OCI-LY1 (cell line): ENCODE results near the gene KRTAP9-4.

Source experiments
- H2AFZ ChIP-seq: fragments of 200-600 bp; sonication (generic), shearing (Covaris generic); 2 replicates; pipeline ENCODE4 v1.6.0; 2014; ENCODE audit warnings: antibody characterized with exemption, mild to moderate bottlenecking, low read length
- H3F3A ChIP-seq: fragments of 200-600 bp; sonication (generic), shearing (Covaris generic); 2 replicates; pipeline ENCODE4 v1.6.0; 2014; ENCODE audit warnings: mild to moderate bottlenecking, antibody characterized with exemption, low read length, moderate library complexity; ENCODE audit not compliant: insufficient read depth
- H3K27ac ChIP-seq: fragments of 200-600 bp; sonication (generic); 2 replicates; pipeline ENCODE4 v1.5.1; 2014; ENCODE audit warnings: low read length, mixed run types, mild to moderate bottlenecking, low read depth; ENCODE audit not compliant: poor library complexity, severe bottlenecking
- H3K27me3 ChIP-seq: fragments of 200-600 bp; sonication (generic); 2 replicates; pipeline ENCODE4 v1.6.0; 2014; ENCODE audit warnings: antibody characterized with exemption, mild to moderate bottlenecking, low read length, moderate library complexity; ENCODE audit not compliant: insufficient read depth
- H3K36me3 ChIP-seq: fragments of 200-600 bp; sonication (generic); 2 replicates; pipeline ENCODE4 v1.6.1; 2014; ENCODE audit warnings: mild to moderate bottlenecking, antibody characterized with exemption, low read length, moderate library complexity, mixed read lengths; ENCODE audit not compliant: insufficient read depth
- H3K4me1 ChIP-seq: fragments of 200-600 bp; sonication (generic); 2 replicates; pipeline ENCODE4 v1.5.1; 2014; ENCODE audit warnings: mild to moderate bottlenecking, low read length, moderate library complexity; ENCODE audit not compliant: insufficient read depth, severe bottlenecking
- H3K4me2 ChIP-seq: fragments of 200-600 bp; sonication (generic), shearing (Covaris generic); 2 replicates; pipeline ENCODE4 v1.6.1; 2014; ENCODE audit warnings: low read length
- H3K4me3 ChIP-seq: fragments of 200-600 bp; sonication (generic); 2 replicates; pipeline ENCODE4 v1.5.1; 2014; ENCODE audit warnings: low read length, low read depth, mild to moderate bottlenecking, mixed read lengths; ENCODE audit not compliant: poor library complexity, severe bottlenecking
- H3K79me2 ChIP-seq: fragments of 200-600 bp; shearing (Covaris generic); 2 replicates; pipeline ENCODE4 v1.6.1; 2016; ENCODE audit warnings: mixed run types, low read length, mixed read lengths; ENCODE audit not compliant: insufficient read depth
- H3K9ac ChIP-seq: fragments of 200-600 bp; sonication (generic), shearing (Covaris generic); 2 replicates; pipeline ENCODE4 v1.6.1; 2014; ENCODE audit warnings: mild to moderate bottlenecking, low read length, mixed read lengths
- H3K9me2 ChIP-seq: fragments of 200-600 bp; sonication (generic), shearing (Covaris generic); 2 replicates; pipeline ENCODE4 v1.6.1; 2014; ENCODE audit warnings: low read depth, mild to moderate bottlenecking, low read length, mixed read lengths
- H3K9me3 ChIP-seq: fragments of 200-600 bp; shearing (Covaris generic); 2 replicates; pipeline ENCODE4 v1.6.1; 2014; ENCODE audit warnings: low read length, mixed read lengths
- H4K20me1 ChIP-seq: fragments of 200-600 bp; sonication (generic), shearing (Covaris generic); 2 replicates; pipeline ENCODE4 v1.6.0; 2016; ENCODE audit warnings: mild to moderate bottlenecking, low read length; ENCODE audit not compliant: insufficient read depth
- EZH2 ChIP-seq: fragments of 200-600 bp; sonication (generic), shearing (Covaris generic); IDR thresholded peaks from 2 replicates; pipeline ENCODE4 v1.8.0; 2017; ENCODE audit warnings: borderline replicate concordance, mixed run types, mild to moderate bottlenecking, antibody characterized with exemption, low read length, moderate library complexity, mixed read lengths
- TF ChIP-seq, protein P1 (sequence below): fragments of 200-600 bp; sonication (generic), shearing (Covaris generic); IDR thresholded peaks from 2 replicates; pipeline ENCODE4 v1.5.1; 2017; ENCODE audit warnings: mild to moderate bottlenecking, antibody characterized with exemption, low read length, moderate library complexity, mixed read lengths

Gene KRTAP9-4

DNA sequence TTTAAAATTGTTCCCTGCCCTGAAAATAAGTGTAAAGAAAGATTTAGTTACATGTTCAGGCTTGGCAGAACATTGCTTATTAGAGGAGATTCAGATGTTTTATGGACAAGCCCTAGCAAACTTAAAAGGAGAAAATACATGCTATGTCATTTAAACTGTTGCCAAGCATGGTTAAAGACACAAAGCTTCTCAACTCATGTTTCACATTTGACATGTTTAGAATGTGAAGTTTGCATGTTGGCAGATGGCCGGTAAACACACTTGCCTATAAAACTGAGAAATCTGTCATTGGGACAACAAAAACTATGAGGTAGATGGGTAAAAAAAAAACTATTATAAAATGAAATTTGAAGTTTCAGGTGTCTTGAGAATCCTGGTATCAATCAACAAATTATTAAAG, 47.4 kb downstream of the KRTAP9-4 start:
- TF ChIP-seq, protein P1, sequence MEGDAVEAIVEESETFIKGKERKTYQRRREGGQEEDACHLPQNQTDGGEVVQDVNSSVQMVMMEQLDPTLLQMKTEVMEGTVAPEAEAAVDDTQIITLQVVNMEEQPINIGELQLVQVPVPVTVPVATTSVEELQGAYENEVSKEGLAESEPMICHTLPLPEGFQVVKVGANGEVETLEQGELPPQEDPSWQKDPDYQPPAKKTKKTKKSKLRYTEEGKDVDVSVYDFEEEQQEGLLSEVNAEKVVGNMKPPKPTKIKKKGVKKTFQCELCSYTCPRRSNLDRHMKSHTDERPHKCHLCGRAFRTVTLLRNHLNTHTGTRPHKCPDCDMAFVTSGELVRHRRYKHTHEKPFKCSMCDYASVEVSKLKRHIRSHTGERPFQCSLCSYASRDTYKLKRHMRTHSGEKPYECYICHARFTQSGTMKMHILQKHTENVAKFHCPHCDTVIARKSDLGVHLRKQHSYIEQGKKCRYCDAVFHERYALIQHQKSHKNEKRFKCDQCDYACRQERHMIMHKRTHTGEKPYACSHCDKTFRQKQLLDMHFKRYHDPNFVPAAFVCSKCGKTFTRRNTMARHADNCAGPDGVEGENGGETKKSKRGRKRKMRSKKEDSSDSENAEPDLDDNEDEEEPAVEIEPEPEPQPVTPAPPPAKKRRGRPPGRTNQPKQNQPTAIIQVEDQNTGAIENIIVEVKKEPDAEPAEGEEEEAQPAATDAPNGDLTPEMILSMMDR = no peak
- TF ChIP-seq EZH2 = no peak
- Histone ChIP-seq H4K20me1 (no peaks in the 10 kb centered on the region), H3K27me3 (no peaks in the 10 kb centered on the region), H3K9me3 (no peaks in the 10 kb centered on the region), H3K9ac (no peak overlapping the region), H3F3A (no peaks in the 10 kb centered on the region), H3K9me2 (no peaks in the 10 kb centered on the region), H2AFZ (no peak overlapping the region), H3K4me3 (no peak overlapping the region), H3K4me1 (no peaks in the 10 kb centered on the region), H3K4me2 (no peak overlapping the region), H3K79me2 (no peaks in the 10 kb centered on the region), H3K36me3 (no peaks in the 10 kb centered on the region), H3K27ac (no peak overlapping the region)

DNA sequence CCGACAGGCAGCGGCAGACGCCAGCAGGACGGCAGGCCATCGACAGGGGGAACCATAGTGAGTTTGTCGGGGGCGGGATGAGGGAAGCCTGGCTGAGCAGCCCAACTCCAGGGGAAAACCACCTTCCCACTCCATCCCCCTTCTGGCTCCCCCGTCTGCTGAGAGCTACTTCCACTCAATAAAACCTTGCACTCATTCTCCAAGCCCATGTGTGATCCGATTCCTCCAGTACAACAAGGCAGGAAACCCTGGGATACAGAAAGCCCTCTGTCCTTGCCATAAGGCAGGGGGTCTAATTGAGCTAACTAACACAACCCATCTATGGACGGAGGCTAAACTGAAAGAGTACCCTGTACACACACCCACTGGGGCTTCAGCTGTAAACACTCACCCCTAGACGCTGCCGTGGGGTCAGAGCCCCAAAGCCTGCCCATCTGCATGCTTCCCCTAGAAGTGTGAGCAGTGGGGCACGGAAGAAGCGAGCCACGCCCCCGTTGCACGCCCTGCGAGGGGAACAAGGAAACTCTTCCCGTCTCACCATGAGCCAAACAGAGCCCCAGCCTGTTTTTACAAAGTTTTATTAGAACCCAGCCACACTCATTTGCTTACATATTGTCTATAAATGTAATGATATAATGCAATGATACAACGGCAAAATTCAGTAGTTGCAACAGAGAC, 49.1 kb downstream of the KRTAP9-4 start:
- H3F3A ChIP-seq = no peaks in the 10 kb centered on the region
- no peak for TF ChIP-seq EZH2
- TF ChIP-seq, protein P1 = no peak
- no peaks in the 10 kb centered on the region for H3K4me1 ChIP-seq
- no peaks in the 10 kb centered on the region for H3K36me3 ChIP-seq
- no peak overlapping the region for H2AFZ ChIP-seq
- H3K27ac ChIP-seq = no peak overlapping the region
- H3K9me3 ChIP-seq = no peaks in the 10 kb centered on the region
- no peak overlapping the region for H3K9ac ChIP-seq
- H3K27me3 ChIP-seq = no peaks in the 10 kb centered on the region
- no peaks in the 10 kb centered on the region for H3K79me2 ChIP-seq
- H3K4me2 ChIP-seq = no peak overlapping the region
- no peak overlapping the region for H3K4me3 ChIP-seq
- no peaks in the 10 kb centered on the region for H3K9me2 ChIP-seq
- H4K20me1 ChIP-seq = no peaks in the 10 kb centered on the region
